Measurements from ENCODE around the gene RGS21. TPM values are rescaled to one million over a fixed set of nuclear protein-coding genes. Genes with fewer than 3 reads are reported as not detected.

Gene RGS21
- total RNA-seq, 2 donors from 2014 or later, result not detected

- DNase-seq (ENCODE audit: low spot score), result no peak
- intact Hi-C loops (cut with DNase I), result no loop called here
Measured at GRCh38 chr1:192375306-192375705, 58.5 kb downstream of the RGS21 start.

- intact Hi-C loops (cut with DNase I), result no loop called here
- DNase-seq (ENCODE audit: low spot score), result no peak
Measured at GRCh38 chr1:192376374-192376773, 59.6 kb downstream of the RGS21 start.

- intact Hi-C loops (cut with DNase I), result no loop called here
- DNase-seq (ENCODE audit: low spot score), result no peak
Measured at GRCh38 chr1:192378276-192378675, 61.5 kb downstream of the RGS21 start.

GRCh38 chr1:192378878-192379277, 62.1 kb downstream of the RGS21 start:
- DNase-seq (ENCODE audit: low spot score), result no peak
- intact Hi-C loops (cut with DNase I), result no loop called here

- no peak for DNase-seq (ENCODE audit: low spot score)
- intact Hi-C loops (cut with DNase I), result no loop called here
Measured at GRCh38 chr1:192379554-192379953, 62.8 kb downstream of the RGS21 start.

- DNase-seq (ENCODE audit: low spot score), result no peak
- intact Hi-C loops (cut with DNase I), result no loop called here
Measured at GRCh38 chr1:192382758-192383157, 66.0 kb downstream of the RGS21 start.

GRCh38 chr1:192386051-192386650, 69.4 kb downstream of the RGS21 start:
- intact Hi-C loops (cut with DNase I), result no loop called here
- DNase-seq (ENCODE audit: low spot score), result no peak

GRCh38 chr1:192395211-192395610, 78.4 kb downstream of the RGS21 start:
- no peak for DNase-seq (ENCODE audit: low spot score)

GRCh38 chr1:192395895-192396294, 79.1 kb downstream of the RGS21 start:
- intact Hi-C loops (cut with DNase I), result no loop called here
- DNase-seq (ENCODE audit: low spot score), result no peak

More at GRCh38 chr1:192395211-192395610, 78.4 kb downstream of the RGS21 start:
- intact Hi-C loops (cut with DNase I), result no loop called here

GRCh38 chr1:192399161-192399560, 82.4 kb downstream of the RGS21 start:
- intact Hi-C loops (cut with DNase I), result no loop called here
- no peak for DNase-seq (ENCODE audit: low spot score)

GRCh38 chr1:192401825-192402224, 85.0 kb downstream of the RGS21 start:
- DNase-seq (ENCODE audit: low spot score), result no peak
- intact Hi-C loops (cut with DNase I), result no loop called here

- intact Hi-C loops (cut with DNase I), result no loop called here
- no peak for DNase-seq (ENCODE audit: low spot score)
Measured at GRCh38 chr1:192402571-192402970, 85.8 kb downstream of the RGS21 start.

GRCh38 chr1:192407206-192407605, 90.4 kb downstream of the RGS21 start:
- intact Hi-C loops (cut with DNase I), result no loop called here
- DNase-seq (ENCODE audit: low spot score), result no peak

Other genes with a start within 250 kb of the RGS21 start
- gene RGS18, start 158.5 kb upstream of the RGS21 start, total RNA-seq, result 1 to 10 TPM; 2.7 to 3.8 TPM